Epidermal melanocyte (primary cell): ENCODE data around the gene UGT1A8.
A peak's percentile ranks its signal among the peaks of the same experiment; 100 is the strongest.
"Not testable (repeated sequence)": the region's sequence is repeated elsewhere in the genome, so short reads cannot be mapped to it uniquely, and the experiment has no call there.

Source experiments
- DNase-seq: peaks from one replicate; pipeline ENCODE4 v3.0.0; 2011; ENCODE audit warnings: low spot score; ENCODE audit not compliant: insufficient read length

Gene UGT1A8

GRCh38 chr2:233684640-233685039 is 67.2 kb downstream of the UGT1A8 start:
- no peak for DNase-seq

- no peak for DNase-seq
These were observed 69.5 kb downstream of the UGT1A8 start for GRCh38 chr2:233686928-233687327.

GRCh38 chr2:233688341-233688740 is 70.9 kb downstream of the UGT1A8 start:
- no peak for DNase-seq

GRCh38 chr2:233689031-233689430 is 71.6 kb downstream of the UGT1A8 start:
- DNase-seq = no peak

GRCh38 chr2:233689501-233689900 is 72.1 kb downstream of the UGT1A8 start:
- DNase-seq = no peak

GRCh38 chr2:233690444-233690843 is 73.0 kb downstream of the UGT1A8 start:
- DNase-seq = no peak

GRCh38 chr2:233691443-233692433 is 74.3 kb downstream of the UGT1A8 start:
- DNase-seq = no peak

GRCh38 chr2:233692648-233693047 is 75.2 kb downstream of the UGT1A8 start, which contains the start of gene UGT1A6:
UGT1A6 (plus strand) TSS chr2:233692890; CDS start chr2:233693005, 115 bp downstream.
- DNase-seq = no peak

- no peak for DNase-seq
These were observed 76.5 kb downstream of the UGT1A8 start for GRCh38 chr2:233693963-233694362.

GRCh38 chr2:233698740-233699139 is 81.3 kb downstream of the UGT1A8 start:
- DNase-seq = no peak

GRCh38 chr2:233699424-233700027 is 82.1 kb downstream of the UGT1A8 start:
- no peak for DNase-seq

- no peak for DNase-seq
These were observed 82.7 kb downstream of the UGT1A8 start for GRCh38 chr2:233700028-233700635.

GRCh38 chr2:233700842-233701241 is 83.4 kb downstream of the UGT1A8 start:
- not testable (repeated sequence) for DNase-seq

GRCh38 chr2:233702238-233702637 is 84.8 kb downstream of the UGT1A8 start:
- DNase-seq = no peak

- DNase-seq = no peak
These were observed 88.6 kb downstream of the UGT1A8 start for GRCh38 chr2:233705911-233706506.

- DNase-seq = no peak
These were observed 89.3 kb downstream of the UGT1A8 start for GRCh38 chr2:233706720-233707119.

GRCh38 chr2:233707940-233708644 is 90.7 kb downstream of the UGT1A8 start:
- no peak for DNase-seq

GRCh38 chr2:233708942-233709341 is 91.5 kb downstream of the UGT1A8 start:
- no peak for DNase-seq

GRCh38 chr2:233711312-233712008 is 94.0 kb downstream of the UGT1A8 start:
- DNase-seq = peak; percentile 46

- no peak for DNase-seq
These were observed 95.3 kb downstream of the UGT1A8 start, which contains the start of gene UGT1A5 for GRCh38 chr2:233712611-233713261. UGT1A5 (plus strand) TSS chr2:233712907; CDS start chr2:233712992, 85 bp downstream.
